GM12891 (cell line): ENCODE data around the gene PLS3.

ENCODE experiments used
- DNase-seq: peaks from one replicate; pipeline ENCODE4 v3.0.0; 2011; ENCODE audit warnings: low spot score; ENCODE audit not compliant: insufficient read length
- FAIRE-seq: peaks from 2 replicates; lab custom pipeline; 2011; peaks lifted over from hg19 to GRCh38; lab: Jason Lieb, UNC
- PAX5 ChIP-seq: IDR thresholded peaks from 2 replicates; pipeline ENCODE4 v1.6.1; 2011; ENCODE audit warnings: low read length, moderate library complexity, mild to moderate bottlenecking; ENCODE audit not compliant: insufficient read depth, severe bottlenecking
- POLR2A ChIP-seq: IDR thresholded peaks from 2 replicates; pipeline ENCODE4 v1.6.1; 2011; ENCODE audit warnings: low read depth, low read length, control low read depth
- POLR2AphosphoS5 ChIP-seq: IDR thresholded peaks from 2 replicates; pipeline ENCODE4 v1.6.1; 2011; ENCODE audit warnings: low read depth, low read length, control low read depth
- POU2F2 ChIP-seq: IDR thresholded peaks from 2 replicates; pipeline ENCODE4 v1.6.1; 2011; ENCODE audit warnings: low read depth, mild to moderate bottlenecking, control low read depth, low read length, moderate library complexity
- SPI1 ChIP-seq: IDR thresholded peaks from 2 replicates; pipeline ENCODE4 v1.6.1; 2011; ENCODE audit warnings: low read depth, low read length, control low read depth
- TAF1 ChIP-seq: IDR thresholded peaks from 2 replicates; pipeline ENCODE4 v1.6.1; 2011; ENCODE audit warnings: low read depth, low read length, control low read depth

The PLS3 gene

GRCh38 chrX:115689931-115690330 is 129.0 kb downstream of the PLS3 start:
- FAIRE-seq (no peak), DNase-seq (no peak)
- TF ChIP-seq SPI1 (no peak), TAF1 (no peak), POLR2A (no peak), PAX5 (no peak), POLR2AphosphoS5 (no peak), POU2F2 (no peak)

GRCh38 chrX:115690511-115691216 is 129.7 kb downstream of the PLS3 start:
- DNase-seq: peak; percentile 7
- FAIRE-seq: no peak

GRCh38 chrX:115693476-115693875 is 132.5 kb downstream of the PLS3 start:
- TF ChIP-seq SPI1 (no peak), TAF1 (no peak), POU2F2 (no peak), POLR2A (no peak), POLR2AphosphoS5 (no peak), PAX5 (no peak)
- FAIRE-seq (no peak), DNase-seq (no peak)

More at GRCh38 chrX:115690511-115691216, 129.7 kb downstream of the PLS3 start:
- TF ChIP-seq PAX5 (no peak), SPI1 (no peak), TAF1 (no peak), POLR2A (no peak), POU2F2 (no peak), POLR2AphosphoS5 (no peak)

- TF ChIP-seq POU2F2: no peak
- no peak for TF ChIP-seq POLR2A
- no peak for TF ChIP-seq PAX5
- TF ChIP-seq POLR2AphosphoS5: no peak
- no peak for TF ChIP-seq SPI1
- no peak for TF ChIP-seq TAF1
- no peak for FAIRE-seq
- no peak for DNase-seq
Observed at GRCh38 chrX:115694028-115694427, 133.1 kb downstream of the PLS3 start.

GRCh38 chrX:115696039-115696438 is 135.1 kb downstream of the PLS3 start:
- no peak for TF ChIP-seq PAX5
- FAIRE-seq (no peak), DNase-seq (no peak)

GRCh38 chrX:115696939-115697338 is 136.0 kb downstream of the PLS3 start:
- FAIRE-seq (no peak), DNase-seq (no peak)
- TF ChIP-seq POLR2A: no peak
- TF ChIP-seq POLR2AphosphoS5: no peak
- TF ChIP-seq PAX5: no peak
- TF ChIP-seq POU2F2: no peak
- no peak for TF ChIP-seq SPI1

GRCh38 chrX:115697806-115698205 is 136.8 kb downstream of the PLS3 start:
- no peak for TF ChIP-seq PAX5
- no peak for TF ChIP-seq POLR2A
- TF ChIP-seq TAF1: no peak
- TF ChIP-seq SPI1: no peak
- TF ChIP-seq POLR2AphosphoS5: no peak
- DNase-seq (no peak), FAIRE-seq (no peak)
